HG02840 (cell line): ENCODE measurements around the gene FKBP8.
"Not testable (repeated sequence)": the region's sequence is repeated elsewhere in the genome, so short reads cannot be mapped to it uniquely, and the experiment has no call there.

Experiments used
- ATAC-seq: cut with Tn5 transposase; IDR thresholded peaks from one replicate; pipeline ENCODE4 v1.9.1; 2021; ENCODE audit warnings: mild to moderate bottlenecking, moderate library complexity, moderate number of reproducible peaks; ENCODE audit not compliant: unreplicated experiment, low FRiP score

Gene FKBP8

DNA sequence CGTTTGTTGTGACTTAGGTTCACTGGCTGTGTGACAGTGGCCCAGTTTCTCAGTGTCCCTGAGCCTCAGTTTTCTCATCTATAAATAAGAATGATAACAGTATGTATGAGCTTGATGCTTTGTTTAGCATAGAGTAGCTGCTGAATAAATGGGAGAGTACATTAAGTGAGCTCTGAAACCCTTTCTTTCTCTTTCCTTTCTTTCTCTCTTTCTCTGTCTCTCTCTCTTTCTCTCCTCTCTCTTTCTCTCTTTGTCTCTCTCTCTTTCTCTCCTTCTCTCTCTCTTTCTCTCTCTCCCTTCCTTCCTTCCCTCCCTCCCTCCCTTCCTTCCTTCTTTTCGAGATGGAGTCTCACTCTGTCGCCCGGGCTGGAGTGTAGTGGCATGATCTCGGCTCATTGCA lies 16.3 kb upstream of the FKBP8 start:
- ATAC-seq, result no peak

DNA sequence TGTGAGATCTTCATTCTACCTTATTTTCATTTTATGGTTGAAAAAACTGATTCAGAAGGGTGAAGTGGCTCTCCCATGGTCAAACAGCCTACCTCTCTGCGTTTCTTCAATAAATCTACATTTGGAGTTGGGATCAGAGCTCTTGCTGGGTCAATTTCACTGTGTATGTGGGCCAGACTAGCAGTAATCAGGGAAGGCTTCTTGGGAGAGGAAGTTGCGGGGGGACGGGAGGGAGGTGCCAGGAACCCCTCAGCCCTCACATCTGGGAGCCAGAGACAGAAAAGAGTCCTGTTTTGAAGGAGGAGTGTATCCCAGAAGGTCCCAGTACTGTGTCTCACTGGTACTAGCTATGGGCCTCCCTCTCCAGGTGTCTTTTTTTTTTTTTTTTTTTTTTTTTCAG lies 15.2 kb upstream of the FKBP8 start:
- ATAC-seq, result no peak

DNA sequence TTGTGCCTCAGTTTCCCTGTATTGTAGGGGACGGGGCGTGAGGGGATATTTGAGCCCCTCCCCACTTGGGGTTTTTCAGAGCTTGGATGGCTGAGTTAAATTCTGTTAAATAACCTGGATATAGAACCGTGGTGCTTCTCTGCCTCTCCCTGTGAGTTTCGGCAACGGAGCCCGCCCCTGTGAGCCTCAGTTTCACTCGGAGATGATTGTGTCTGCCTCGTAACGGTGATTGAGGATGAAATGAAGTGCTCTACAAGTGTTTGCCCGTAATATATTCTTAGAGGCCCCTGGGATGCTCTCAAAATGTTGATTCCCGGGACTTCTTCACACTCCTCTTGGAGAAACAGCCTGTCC lies 14.8 kb upstream of the FKBP8 start:
- ATAC-seq, result no peak

DNA sequence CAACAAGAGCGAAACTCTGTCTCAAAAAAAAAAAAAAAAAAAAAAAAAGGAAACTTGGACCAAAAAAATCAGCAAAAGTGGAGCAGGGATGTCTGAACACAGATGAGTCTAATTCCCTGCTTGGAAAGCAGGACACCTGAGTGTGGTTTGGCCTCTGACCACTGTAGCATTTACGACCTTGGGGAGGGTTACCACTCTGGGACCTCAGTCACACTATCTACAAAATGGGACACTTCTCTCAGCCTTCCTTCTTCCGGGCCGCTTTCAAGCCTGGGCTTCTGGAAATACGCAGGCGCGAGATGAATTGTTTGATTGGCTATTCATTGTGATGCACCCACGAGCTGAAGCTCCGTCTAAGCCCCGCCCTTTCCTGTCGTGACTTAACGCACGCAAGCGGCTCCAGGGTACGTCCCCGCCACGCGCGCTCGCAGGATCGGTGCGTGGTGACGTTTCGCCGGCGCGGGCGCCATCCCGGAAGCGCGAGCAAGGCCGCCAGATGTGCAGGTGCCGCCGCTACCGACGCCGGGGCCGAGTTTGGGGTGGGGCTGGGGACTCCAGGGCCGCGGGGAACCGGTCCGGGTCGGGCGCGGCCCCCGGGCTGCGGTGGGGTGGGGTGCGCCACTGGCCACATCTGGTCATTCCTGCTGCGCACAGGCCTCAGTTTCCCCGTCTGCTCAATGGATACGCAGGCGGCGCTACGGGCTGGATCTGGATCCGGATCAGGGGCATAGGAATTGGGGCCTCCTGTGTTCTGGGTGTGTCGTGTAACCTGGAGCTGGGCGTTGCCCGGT lies 14.2 kb upstream of the FKBP8 start, which contains the start of gene KXD1:
TSS of gene KXD1 (plus strand) at position 460 of the 791 bp plus-strand sequence. CDS start 4,187 bp downstream, outside the sequence.
- peak; percentile 96 for ATAC-seq

DNA sequence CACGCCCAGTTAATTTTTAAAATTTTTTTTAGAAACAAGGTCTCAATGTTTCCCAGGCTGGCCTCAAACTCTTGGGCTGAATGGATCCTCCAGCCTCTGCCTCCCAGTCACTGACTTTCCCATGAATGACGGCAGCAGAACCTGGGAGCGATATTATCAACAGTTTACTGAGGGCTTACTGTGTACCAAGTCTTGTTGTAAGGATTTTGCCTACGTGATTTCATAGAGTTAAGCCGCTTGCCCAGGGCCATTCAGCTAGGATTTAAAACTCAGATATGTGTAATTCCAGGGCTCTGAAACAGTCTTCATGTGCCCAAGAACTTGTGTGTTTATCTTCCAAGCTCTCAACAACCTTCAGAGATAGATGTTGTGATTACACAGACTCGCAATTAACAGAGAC lies 8.3 kb upstream of the FKBP8 start:
- ATAC-seq, result no peak

DNA sequence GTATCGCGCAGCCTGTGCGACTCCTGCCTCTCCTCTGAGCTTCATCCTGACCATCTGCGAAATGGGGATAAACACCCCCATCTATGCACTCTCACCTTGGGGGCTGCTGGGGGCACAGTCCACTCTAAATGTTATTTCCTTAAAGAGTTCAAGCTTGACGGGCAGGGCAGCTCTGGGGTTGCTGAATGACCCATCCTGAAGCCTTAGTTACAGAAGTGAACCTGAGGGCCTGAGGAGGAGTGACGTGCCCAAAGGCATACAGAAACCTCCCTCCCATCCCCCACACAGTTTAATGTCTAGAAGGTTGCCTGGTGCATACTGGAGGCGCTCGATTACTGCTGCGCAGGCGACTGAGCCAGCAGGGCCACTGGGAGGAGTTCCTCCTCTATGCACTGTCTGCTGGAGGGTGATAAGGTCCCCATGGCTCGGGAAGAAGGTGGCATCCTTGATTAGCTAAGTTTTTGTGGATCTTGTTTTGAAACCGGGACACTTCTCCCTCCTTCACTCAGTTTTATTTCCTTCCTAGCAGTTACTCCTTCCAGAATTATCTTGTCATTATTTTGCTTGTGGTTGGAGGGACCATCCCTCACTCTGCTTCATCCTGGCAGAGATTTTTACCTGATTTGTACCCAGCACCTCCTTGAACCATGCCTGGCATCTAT lies 572 bp upstream of the FKBP8 start:
- peak; percentile 41 for ATAC-seq

DNA sequence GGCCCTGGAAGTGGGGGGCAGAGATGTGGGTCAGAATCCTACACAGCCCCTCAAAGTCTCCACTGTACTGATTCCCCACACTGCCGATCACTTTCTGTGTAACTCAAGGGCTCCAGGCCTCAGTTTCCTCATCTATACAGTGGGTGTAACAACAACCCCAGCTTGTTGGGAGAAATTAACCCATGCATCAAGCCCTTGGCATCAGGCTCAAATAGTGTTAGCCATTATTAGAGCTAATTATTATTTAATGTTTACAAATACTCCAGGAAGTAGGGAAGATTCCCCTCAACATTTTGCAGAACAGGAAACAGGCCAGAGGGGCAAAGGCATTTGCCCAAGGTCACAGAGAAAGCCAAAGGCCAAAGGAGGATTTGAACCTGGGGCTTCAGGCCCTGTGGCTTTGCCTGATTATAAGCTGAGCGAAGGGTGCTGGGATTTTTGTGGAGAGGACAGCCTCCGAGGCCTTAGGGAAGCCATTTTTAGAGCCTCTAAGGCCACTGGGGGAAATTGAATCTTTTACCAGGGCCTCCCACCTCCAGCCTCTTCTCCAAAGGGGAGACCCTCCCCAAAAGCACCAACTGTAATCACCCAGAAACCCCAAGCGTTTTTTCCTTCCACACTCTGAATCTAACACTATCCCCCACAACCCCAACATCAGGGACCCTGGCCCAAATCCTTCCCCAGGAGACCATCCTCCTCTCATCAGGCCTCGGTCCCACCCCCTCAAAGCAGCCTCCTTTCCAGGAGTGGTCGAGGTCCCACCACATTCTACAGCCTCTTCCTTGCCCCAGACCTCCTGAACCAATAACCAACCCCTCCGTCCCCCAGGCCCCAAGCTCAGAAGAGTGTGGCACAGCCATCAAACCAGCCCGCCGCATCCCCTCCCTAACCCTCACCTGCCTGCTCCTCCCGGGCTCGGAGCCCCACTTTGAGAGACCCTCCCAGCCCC lies 1.1 kb downstream of the FKBP8 start:
- no peak for ATAC-seq

DNA sequence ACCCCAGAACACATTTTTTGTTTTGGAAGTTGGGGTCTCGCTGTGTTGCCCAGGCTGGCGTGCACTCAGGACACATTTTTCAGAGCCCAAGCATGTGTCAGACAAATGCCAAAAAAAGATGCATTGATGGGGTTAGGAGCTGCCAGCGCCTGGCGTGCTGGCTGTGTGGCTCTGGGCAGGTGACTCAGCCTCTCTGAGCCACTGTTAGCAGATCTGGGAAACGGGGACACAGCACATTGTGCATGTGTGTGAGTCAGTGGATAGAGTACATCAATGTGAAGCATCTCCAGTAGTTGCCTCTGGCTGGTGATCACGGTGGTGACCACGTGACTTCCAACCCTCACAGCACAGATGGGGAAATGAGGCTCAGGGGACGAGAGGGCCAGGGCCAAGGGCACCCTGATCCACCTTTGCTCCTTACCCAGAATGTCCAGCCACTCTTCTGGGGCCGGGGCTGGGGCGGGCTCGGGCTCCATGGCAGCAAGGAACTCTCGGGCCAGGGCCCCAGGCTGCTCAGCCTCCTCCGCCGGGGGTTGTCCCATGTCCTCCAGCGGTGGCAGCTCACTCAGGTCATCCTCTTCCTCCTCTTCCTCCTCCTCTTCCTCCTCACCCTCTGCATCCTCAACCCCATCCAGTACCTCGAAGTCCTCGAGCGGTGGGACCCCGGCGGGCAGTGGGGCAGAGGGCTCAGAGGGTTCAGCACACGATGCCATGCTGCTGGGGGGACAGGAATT lies 1.9 kb downstream of the FKBP8 start:
- ATAC-seq, result no peak

DNA sequence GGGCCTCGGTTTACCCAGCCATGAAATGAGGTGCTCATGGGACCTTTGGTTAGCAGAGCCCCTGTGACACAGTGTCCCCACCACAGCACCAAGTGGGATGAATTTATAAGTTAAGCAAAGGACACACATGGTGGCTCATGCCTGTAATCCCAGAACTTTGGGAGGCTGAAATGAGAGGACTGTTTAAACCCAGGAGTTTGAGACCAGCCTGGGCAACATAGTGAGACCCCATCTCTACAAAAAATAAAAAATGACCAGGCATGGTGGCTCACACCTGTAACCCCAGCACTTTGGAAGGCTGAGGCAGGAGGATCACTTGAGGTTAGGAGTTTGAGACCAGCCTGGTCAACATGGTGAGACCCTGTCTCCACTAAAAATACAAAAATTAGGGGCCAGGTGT lies 3.2 kb downstream of the FKBP8 start:
- ATAC-seq, result not testable (repeated sequence)

DNA sequence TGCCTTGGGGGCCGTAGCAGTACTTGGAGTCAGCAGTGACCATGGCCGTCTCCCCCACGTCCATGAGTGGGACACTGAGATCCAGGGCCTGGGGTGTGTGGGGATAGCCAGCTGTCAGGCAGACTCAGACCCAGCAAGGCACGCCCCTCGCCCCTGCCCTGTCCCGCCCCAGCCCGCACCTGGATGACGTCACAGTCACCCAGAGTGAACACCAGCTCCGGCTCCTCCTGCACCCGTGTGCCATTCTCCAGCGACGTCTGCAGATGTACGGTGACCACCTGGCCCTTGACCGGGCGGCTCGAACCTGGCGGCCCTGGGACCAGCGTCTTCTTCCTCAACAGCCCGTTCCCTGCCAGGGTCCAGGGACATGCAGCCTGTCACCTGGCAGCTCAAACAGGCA lies 4.0 kb downstream of the FKBP8 start:
- ATAC-seq, result no peak

DNA sequence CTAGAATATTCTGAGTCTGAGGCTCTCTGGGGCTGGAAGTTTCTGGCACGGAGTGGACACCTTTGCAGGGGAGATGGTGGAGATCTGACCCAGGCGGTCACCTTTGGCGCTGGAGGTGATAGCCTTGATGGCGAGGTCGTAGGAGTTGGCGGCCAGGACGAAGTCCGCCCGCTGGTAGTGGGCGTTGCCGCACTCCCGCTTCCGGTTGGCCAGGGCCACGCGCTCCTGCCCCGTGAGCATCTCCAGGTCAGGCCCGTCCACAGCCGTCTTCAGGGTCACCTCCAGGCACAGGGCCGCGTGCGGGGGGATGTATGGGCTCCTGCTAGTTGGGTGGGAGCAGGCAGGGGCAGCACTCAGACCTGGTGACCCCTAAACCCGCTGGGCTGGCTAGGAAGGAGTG lies 5.3 kb downstream of the FKBP8 start:
- ATAC-seq, result no peak

DNA sequence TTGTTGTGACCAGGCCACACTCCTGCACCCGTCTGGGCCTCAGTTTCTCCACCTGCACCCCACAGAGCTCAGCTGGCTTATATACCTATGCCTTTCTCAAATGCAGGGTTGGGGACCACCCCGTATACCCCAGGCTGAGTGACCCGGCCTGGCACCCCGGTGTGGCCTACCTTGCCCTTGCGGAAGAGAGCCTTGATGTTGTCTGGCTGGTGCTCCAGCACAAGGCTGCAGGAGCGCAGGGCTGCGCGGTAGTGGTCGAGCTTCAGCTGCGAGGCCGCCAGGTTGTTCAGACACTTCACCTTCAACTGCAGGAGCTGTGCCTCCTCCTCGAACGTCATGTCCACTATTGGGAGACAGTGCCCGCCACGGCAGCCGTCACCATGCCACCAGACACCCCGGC lies 5.9 kb downstream of the FKBP8 start:
- no peak for ATAC-seq

DNA sequence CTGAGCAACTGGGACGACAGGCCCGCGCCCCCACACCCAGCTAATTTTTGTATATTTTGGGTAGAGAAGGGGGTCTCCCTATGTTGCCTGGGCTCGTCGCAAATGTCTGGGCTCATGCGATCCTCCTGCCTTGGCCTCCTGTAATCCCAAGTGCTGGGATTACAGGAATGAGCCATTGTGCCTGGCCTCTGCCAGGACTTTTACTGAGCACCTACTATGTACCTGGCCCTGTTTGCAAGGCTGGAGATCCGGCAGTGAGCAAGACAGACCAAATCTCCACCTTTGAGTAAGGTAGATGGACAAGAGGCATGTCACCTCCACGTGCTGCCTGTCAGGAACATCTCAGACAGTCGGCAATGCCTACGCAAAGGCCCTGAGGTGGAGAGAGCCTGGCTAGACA lies 6.9 kb downstream of the FKBP8 start:
- ATAC-seq, result no peak

DNA sequence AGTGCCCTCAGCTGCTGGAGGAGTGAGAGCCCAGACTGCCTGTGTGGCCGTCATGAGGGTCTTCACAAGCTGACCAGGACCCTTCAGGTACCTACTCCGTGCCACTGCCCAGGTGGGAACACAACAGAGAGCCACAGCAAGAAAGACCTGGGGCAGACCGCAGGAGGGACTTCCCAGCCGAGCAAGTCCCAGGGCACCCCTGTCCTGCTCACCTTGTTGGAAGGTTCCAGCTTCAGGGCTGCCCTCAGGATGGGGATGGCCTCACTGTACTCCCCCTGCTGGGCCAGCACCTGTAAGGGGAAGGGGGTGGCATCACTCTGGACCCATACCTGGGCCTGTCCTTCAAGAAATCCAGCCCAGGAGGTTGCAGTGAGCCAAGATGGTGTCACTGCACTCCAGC lies 10.3 kb downstream of the FKBP8 start:
- no peak for ATAC-seq

DNA sequence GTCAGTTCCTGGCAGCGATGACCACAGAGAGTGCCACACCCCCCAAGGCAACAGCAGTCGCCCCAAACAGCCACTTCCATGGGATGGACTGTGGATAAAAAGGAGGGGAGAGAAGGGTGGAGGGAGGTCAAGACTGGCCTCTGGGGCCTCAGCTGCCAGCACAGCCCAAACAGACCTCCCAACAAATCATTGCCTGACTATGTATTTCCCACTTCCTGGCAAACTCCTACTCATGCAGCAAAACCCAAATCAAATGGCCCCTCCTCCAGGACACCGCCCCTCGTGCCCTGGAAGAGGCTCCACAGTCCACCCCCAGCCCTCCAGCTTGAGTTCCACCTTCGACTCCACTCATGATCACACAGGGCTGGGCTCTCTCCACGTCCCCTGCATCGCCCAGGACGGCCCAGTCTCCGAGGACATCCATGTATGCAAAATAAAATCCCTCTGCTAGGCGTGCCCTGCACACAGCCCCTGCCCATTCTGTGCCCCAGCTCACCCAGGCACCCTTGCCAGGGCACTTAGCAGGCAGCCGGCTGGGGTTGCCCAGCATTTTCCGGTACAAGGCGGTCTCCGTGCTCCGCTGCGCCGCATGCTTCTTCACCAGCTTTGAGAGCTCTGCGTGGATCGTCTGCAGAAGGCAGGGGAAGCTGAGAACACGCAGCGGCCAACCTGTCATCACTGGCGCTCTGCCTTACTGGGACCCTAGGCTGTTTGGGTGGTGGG lies 11.0 kb downstream of the FKBP8 start:
- no peak for ATAC-seq

DNA sequence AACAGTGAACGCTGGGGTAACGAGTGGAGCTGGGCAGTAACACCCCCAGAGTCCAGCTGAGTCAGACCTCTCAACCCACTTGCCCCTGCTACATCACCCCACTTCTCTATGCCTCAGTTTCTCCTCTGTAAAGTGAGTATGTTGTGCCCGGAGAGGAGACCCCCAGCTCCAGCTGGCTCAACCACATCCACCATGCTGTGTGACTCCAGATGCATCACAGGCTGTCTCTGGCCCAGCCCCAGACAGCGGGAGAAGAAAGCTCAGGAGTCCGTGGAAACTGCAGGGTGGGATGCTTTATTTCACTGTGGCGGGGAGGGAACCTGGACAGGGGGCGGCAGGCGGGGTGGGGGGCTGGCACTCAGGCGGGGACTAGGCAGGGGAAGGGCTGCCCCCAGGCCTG lies 11.9 kb downstream of the FKBP8 start:
- no peak for ATAC-seq

DNA sequence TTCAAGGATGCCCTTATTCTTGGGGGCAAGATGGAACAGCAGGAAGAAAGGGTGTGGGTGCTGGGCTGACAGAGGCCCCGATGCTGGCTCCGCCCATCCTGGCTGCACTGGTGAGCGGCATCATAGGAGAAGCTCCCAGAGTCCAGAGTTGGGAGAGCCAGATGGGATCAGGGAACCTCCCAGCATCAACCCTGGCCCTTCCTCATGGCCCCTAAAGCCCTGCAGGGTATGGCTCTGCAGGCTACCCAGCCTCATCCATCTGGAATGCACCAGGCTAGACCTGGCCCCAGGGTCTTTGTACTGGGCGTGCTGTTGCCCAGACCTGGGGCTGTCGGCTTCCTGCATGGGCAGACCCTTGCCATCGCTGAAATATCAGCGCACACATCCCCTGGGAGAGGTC lies 13.6 kb downstream of the FKBP8 start:
- no peak for ATAC-seq

DNA sequence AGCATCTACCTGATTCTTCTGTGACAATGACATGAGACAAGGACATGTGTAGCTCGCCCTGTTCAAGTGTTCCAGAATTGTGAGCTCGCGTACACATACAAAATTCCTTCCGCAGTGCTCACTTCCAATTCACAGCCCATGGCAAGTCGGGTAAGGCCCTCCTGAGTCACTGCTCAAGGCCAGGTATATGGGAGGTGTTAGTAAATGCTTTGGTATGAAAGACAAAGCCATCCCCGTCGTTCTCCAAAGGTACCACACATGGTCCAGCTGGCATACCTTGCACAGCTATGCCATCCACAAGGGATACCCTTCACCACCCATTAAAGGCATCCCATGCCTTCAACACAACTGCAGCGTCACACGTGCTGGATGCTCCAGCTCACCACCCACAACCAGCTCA lies 17.1 kb downstream of the FKBP8 start:
- no peak for ATAC-seq

DNA sequence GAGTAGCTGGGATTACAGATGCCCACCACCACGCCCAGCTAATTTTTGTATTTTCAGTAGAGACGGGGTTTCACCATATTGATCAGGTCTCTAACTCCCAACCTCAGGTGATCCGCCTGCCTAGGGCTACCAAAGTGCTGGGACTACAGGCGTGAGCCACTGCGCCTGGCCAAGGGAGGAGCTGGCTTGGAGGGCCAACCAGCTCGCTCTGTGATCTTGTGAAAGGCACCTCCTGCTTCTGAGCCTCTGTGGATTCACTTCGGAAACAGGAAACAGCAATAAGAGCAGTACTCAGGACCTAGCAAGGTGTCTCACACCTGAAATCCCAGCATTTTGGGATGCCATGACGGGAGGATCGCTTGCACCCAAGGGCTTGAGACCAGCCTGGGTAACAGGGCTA lies 19.5 kb downstream of the FKBP8 start:
- ATAC-seq, result no peak
